ENCODE results near the gene AMPH.

DNA sequence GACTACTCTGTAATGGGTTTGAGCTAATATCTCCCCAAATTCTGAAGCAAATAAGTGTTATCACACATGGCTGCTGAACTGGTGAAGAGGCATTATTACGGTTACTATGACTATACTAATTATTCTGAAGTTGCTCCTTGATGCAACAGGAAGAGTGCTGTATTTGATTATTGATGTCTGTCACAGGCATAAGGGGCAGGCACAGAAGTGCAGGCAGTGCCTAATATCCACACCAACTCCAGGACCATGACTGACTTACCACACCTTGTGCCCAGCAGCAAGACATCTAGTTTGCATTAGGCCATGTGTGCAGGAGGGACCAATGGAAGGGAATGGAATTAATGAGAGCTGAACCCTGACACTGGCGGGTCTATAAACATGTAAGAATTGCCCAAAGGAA, 62.7 kb downstream of the AMPH start:
- TF ChIP-seq POLR2A (IDR thresholded peaks at IDR 0.05; ENCODE audit: low read depth, low read length) (no peak), POLR2AphosphoS5 (IDR thresholded peaks at IDR 0.05; ENCODE audit: low read depth, low read length) (no peak), TAF1 (IDR thresholded peaks at IDR 0.05; ENCODE audit: low read depth, low read length) (no peak), PAX5 (IDR thresholded peaks at IDR 0.05; ENCODE audit: insufficient read depth, low read length, severe bottlenecking) (no peak), SPI1 (IDR thresholded peaks at IDR 0.05; ENCODE audit: low read depth, low read length) (no peak), POU2F2 (IDR thresholded peaks at IDR 0.05; ENCODE audit: low read depth, low read length) (no peak)

Measured in GM12891 (cell line).